Naive thymus-derived CD8-positive, alpha-beta T cell (primary cell): ENCODE measurements around the gene UBE2J1. TPM values are rescaled to one million over a fixed set of nuclear protein-coding genes. Genes with fewer than 3 reads are reported as not detected.
A peak's percentile ranks its signal among the peaks of the same experiment; 100 is the strongest.

Source experiments
- ATAC-seq, 2 donors: fragments of 150-1000 bp; cut with Tn5 transposase in 1 of 2; sonication (Bioruptor Pico), chemical (Tn5 transposase) in 1 of 2; 1 replicate in 1 of 2; 2 replicates in 1 of 2; pipeline ENCODE4 v1.10.0; 2021; ENCODE audit warnings: mild to moderate bottlenecking in 2 of 2, moderate library complexity in 2 of 2
- POLR2A ChIA-PET: fragments of 350-600 bp; sonication (Branson Sonifier 250); formaldehyde crosslinking; loops from one replicate; lab custom pipeline; 2021; ENCODE audit warnings: antibody characterized with exemption; lab: Charles Lee
- DNase-seq, 10 donors: peaks; one replicate each; pipeline versions ENCODE4 v3.0.0 to v3.0.0-alpha.2; 2020 to 2022
- H3K27ac Mint-ChIP-seq, 10 donors: one replicate each; pipeline ENCODE4 v1.8.0; 2020 to 2022; ENCODE audit warnings: mild to moderate bottlenecking in 10 of 10, mixed read lengths in 10 of 10, moderate library complexity in 4 of 10, inconsistent platforms in 1 of 10
- H3K27me3 Mint-ChIP-seq, 5 donors: one replicate each; pipeline ENCODE4 v1.8.0; 2021 to 2022; ENCODE audit warnings: mixed read lengths in 5 of 5
- H3K36me3 Mint-ChIP-seq, 3 donors: one replicate each; pipeline ENCODE4 v1.8.0; 2020 to 2022; ENCODE audit warnings: mixed read lengths in 3 of 3, mild to moderate bottlenecking in 2 of 3, inconsistent platforms in 1 of 3
- H3K4me1 Mint-ChIP-seq, 4 donors: one replicate each; pipeline ENCODE4 v1.8.0; 2021 to 2022; ENCODE audit warnings: mixed read lengths in 4 of 4
- H3K4me3 Mint-ChIP-seq, 10 donors: one replicate each; pipeline ENCODE4 v1.8.0; 2020 to 2022; ENCODE audit warnings: mild to moderate bottlenecking in 10 of 10, mixed read lengths in 10 of 10, moderate library complexity in 6 of 10, inconsistent platforms in 1 of 10
- H3K9me3 Mint-ChIP-seq, 9 donors: one replicate each; pipeline ENCODE4 v1.8.0; 2020 to 2022; ENCODE audit warnings: mixed read lengths in 9 of 9, mild to moderate bottlenecking in 3 of 9, inconsistent platforms in 1 of 9, moderate library complexity in 1 of 9
- polyA plus RNA-seq, 3 donors: library from polyadenylated mRNA; unstranded; fragments of 300-500 nt; fragmentation: Illumina TruSeq; gene quantifications; one replicate each; pipeline ENCODE4 v1.2.3, GENCODE V29; 2021
- total RNA-seq, 8 experiments: library from RNA in 2 of 8; stranded (reverse) in 2 of 8; gene quantifications; one replicate each; pipeline ENCODE4 v1.2.3 and lab custom pipeline; 2021 to 2026

UBE2J1 gene
- total and polyA plus RNA-seq, 5 experiments from 2014 or later = 18.8 to 30.8 (median 24.8) TPM

GRCh38 chr6:89359561-89359960 lies 7.0 kb upstream of the UBE2J1 start:
- Mint-ChIP-seq H3K27me3 (no peaks in the 10 kb centered on the region), H3K36me3 (no peaks in the 10 kb centered on the region), H3K9me3 (no peaks in the 10 kb centered on the region), H3K4me1 (peaks cover 8 to 69% (median 44%) of the 10 kb centered on the region in 4 donors), H3K4me3 (no peak overlapping the region), H3K27ac (peak overlapping the region in 4 of 10 donors; percentile 9 to 51 (median 35))
- DNase-seq (no peak), ATAC-seq (no peak)
- POLR2A ChIA-PET = interaction anchor here (0.6 to 0.9 kb wide), 3 partner anchors 278 to 964 kb away, joined by 3 read pairs; partner anchors contain the start of gene PNRC1

- Mint-ChIP-seq H3K27ac (peak overlapping the region; percentile 91 to 98 (median 96)), H3K4me3 (peak overlapping the region; percentile 85 to 94 (median 92)), H3K9me3 (no peaks in the 10 kb centered on the region), H3K4me1 (peaks cover 12 to 68% (median 48%) of the 10 kb centered on the region in 4 donors), H3K27me3 (no peaks in the 10 kb centered on the region), H3K36me3 (no peaks in the 10 kb centered on the region)
- ATAC-seq (peak; percentile 15 to 16), DNase-seq (peak in 3 of 10 donors; percentile 30 to 40 (median 34))
- POLR2A ChIA-PET = interaction anchor here (0.5 to 2.5 kb wide), 3 partner anchors 277 to 294 kb away, joined by 3 to 17 read pairs (median 6); partner anchors contain the start of gene PNRC1
These were observed 4.9 kb upstream of the UBE2J1 start for GRCh38 chr6:89357390-89357789.

GRCh38 chr6:89356642-89357170 lies 4.2 kb upstream of the UBE2J1 start:
- no peak for DNase-seq

DNA sequence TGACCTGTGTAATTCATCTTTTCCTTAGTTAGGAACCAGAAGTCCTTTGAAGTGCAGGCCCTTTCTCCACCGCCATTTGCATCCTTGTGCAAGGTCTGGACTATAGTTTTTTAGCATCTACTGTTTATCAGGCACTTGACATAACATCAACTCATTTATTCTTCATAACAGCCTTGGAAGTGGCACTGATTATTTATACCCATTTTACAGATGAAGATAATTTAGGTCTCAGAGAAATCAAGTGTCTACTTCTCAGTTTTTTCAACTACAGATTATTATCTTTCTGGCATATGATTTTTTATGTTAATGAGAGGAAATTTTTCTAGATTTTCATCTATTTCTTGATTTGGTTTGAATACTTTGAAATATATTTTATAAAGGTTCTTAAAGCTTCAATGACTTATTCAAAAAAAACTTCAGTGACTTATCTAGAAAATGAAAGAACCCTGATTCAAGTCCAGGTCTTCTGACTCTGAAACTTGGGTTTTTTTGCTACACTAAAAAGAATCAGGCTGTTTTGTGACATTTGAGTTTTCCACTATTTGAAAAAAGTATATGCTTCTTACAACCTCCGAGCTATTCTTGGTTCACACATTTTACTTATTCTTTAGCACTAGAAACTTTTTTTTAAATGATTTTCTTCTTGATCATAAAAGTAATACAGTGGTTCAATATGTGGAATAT lies 3.1 kb upstream of the UBE2J1 start:
- DNase-seq = no peak
- Mint-ChIP-seq H3K9me3 (no peaks in the 10 kb centered on the region), H3K4me1 (peaks cover 16 to 74% (median 55%) of the 10 kb centered on the region in 4 donors), H3K36me3 (no peaks in the 10 kb centered on the region), H3K27ac (peak overlapping the region in 2 of 10 donors; percentile 43 to 98), H3K4me3 (peak overlapping the region in 1 of 10 donors; percentile 10), H3K27me3 (no peaks in the 10 kb centered on the region)
- POLR2A ChIA-PET = interaction anchor here (0.7 to 2.5 kb wide), 4 partner anchors 8 to 579 kb away, joined by 3 to 17 read pairs (median 4); partner anchors contain the start of gene PNRC1
- no peak for ATAC-seq

More at GRCh38 chr6:89356642-89357170, 4.2 kb upstream of the UBE2J1 start:
- no peaks in the 10 kb centered on the region for H3K9me3 Mint-ChIP-seq
- no peaks in the 10 kb centered on the region for H3K27me3 Mint-ChIP-seq
- peak overlapping the region; percentile 85 to 94 (median 92) for H3K4me3 Mint-ChIP-seq
- POLR2A ChIA-PET = interaction anchor here (0.5 to 2.5 kb wide), 6 partner anchors 9 to 578 kb away, joined by 3 to 17 read pairs (median 4); partner anchors contain the start of gene PNRC1
- ATAC-seq = no peak
- peaks cover 15 to 72% (median 52%) of the 10 kb centered on the region in 4 donors for H3K4me1 Mint-ChIP-seq
- H3K27ac Mint-ChIP-seq = peak overlapping the region in 9 of 10 donors; percentile 91 to 98 (median 96)
- H3K36me3 Mint-ChIP-seq = no peaks in the 10 kb centered on the region

DNA sequence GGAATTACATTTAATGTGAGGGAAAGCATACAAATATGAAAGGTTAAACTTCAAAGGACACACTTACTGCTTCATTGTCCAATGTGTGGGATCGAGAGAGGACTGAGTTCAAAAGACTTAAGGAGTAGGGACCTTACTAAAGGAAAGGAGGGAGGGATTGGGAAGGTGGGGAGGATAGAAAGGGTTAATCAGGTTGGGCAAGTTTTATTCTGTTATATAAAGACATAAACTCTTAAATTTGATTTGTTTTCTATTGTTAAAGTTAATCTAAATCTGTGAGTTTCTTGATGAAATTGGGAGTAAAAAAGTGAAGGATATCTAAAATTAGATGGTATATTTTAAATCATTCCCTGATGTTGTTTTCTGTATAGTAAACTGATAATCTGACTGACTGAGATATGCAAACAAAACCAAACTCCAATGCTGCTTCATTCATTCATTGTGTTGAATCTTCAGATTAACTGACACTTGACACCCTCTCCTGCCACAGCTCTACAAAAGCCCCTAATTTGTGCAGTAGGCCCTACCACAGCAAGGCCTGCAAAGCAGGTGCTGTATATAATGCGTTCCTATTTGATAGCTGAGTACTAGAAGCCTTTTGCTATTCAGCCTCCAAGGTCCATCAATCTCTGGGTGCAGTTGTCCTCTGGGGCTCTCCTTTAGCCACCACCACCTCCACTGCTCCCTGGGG lies 1.3 kb upstream of the UBE2J1 start:
- no peak for DNase-seq
- H3K27me3 Mint-ChIP-seq = no peaks in the 10 kb centered on the region
- no peaks in the 10 kb centered on the region for H3K36me3 Mint-ChIP-seq
- POLR2A ChIA-PET = interaction anchor here (0.6 to 5.9 kb wide), 5 partner anchors 10 to 833 kb away, joined by 3 to 50 read pairs (median 4); partner anchors contain the start of gene PNRC1
- H3K4me1 Mint-ChIP-seq = peaks cover 27 to 80% (median 63%) of the 10 kb centered on the region in 4 donors
- peak overlapping the region; percentile 83 to 99 (median 93) for H3K27ac Mint-ChIP-seq
- peak overlapping the region; percentile 67 to 99 (median 88) for H3K4me3 Mint-ChIP-seq
- no peaks in the 10 kb centered on the region for H3K9me3 Mint-ChIP-seq
- ATAC-seq = no peak

- DNase-seq (peak in 3 of 10 donors; percentile 16 to 71 (median 51)), ATAC-seq (peak in 1 of 2 donors; percentile 34)
- H3K36me3 Mint-ChIP-seq = no peaks in the 10 kb centered on the region
- H3K27me3 Mint-ChIP-seq = no peaks in the 10 kb centered on the region
- POLR2A ChIA-PET = interaction anchor here (0.5 to 5.9 kb wide), 12 partner anchors 16 to 834 kb away, joined by 3 to 50 read pairs (median 4); partner anchors contain the start of genes PM20D2, PNRC1 and RRAGD
- H3K4me1 Mint-ChIP-seq = peaks cover 33 to 84% (median 65%) of the 10 kb centered on the region in 4 donors
- peak overlapping the region; percentile 67 to 99 (median 88) for H3K4me3 Mint-ChIP-seq
- H3K27ac Mint-ChIP-seq = peak overlapping the region; percentile 83 to 99 (median 93)
- no peaks in the 10 kb centered on the region for H3K9me3 Mint-ChIP-seq
These were observed 615 bp upstream of the UBE2J1 start for GRCh38 chr6:89353118-89353556.

GRCh38 chr6:89351671-89352277 lies 748 bp downstream of the UBE2J1 start:
- Mint-ChIP-seq H3K9me3 (no peaks in the 10 kb centered on the region), H3K27ac (peak overlapping the region; percentile 95 to 99 (median 97)), H3K27me3 (no peaks in the 10 kb centered on the region), H3K4me1 (peaks cover 36 to 82% (median 62%) of the 10 kb centered on the region in 4 donors), H3K36me3 (no peaks in the 10 kb centered on the region), H3K4me3 (peak overlapping the region; percentile 89 to 99 (median 96))
- DNase-seq = peak in 1 of 10 donors; percentile 28
- ATAC-seq = peak; percentile 1 to 13
- POLR2A ChIA-PET = interaction anchor here (0.6 to 5.9 kb wide), 7 partner anchors 10 to 388 kb away, joined by 3 to 50 read pairs (median 4); partner anchors contain the start of genes PNRC1 and RNGTT

DNA sequence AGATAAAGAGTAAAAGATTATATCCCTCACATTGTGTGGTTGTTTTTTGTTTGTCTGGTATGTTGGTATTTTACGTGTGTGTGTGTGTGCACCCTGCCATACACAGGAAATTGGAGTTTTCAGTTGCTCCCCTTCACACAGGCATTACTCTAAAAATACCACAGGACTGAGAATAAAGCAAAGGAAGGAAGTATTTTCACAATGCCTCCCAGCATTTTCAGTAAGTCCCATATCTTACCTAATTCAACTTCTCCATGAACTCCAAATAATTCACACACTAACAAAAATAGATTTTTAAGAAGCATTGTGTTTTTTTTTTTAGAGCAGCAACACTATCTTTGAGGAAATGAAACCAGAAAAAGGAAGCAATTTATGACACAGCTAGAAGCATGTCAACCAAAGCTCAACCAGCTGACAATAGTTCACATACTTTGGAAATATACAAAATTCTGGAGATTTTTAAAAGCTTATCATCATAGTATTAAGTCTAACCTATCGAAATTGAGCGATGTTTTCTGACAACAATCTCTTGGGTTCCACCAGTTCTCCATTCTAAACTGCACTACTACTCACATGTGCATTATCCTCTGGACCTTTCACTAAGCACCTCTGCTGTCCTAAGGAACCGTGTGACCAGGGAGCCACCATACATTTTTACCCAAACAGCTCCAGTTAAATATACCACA lies 2.1 kb downstream of the UBE2J1 start:
- H3K4me3 Mint-ChIP-seq = peak overlapping the region; percentile 89 to 99 (median 96)
- no peaks in the 10 kb centered on the region for H3K9me3 Mint-ChIP-seq
- ATAC-seq (peak in 1 of 2 donors; percentile 28), DNase-seq (peak in 2 of 10 donors; percentile 34 to 37)
- H3K4me1 Mint-ChIP-seq = peaks cover 41 to 78% (median 69%) of the 10 kb centered on the region in 4 donors
- POLR2A ChIA-PET = interaction anchor here (0.6 to 5.9 kb wide), 8 partner anchors 8 to 474 kb away, joined by 3 to 50 read pairs (median 4); partner anchors contain the start of genes PNRC1 and RNGTT
- H3K36me3 Mint-ChIP-seq = no peaks in the 10 kb centered on the region
- no peaks in the 10 kb centered on the region for H3K27me3 Mint-ChIP-seq
- peak overlapping the region; percentile 95 to 99 (median 97) for H3K27ac Mint-ChIP-seq

GRCh38 chr6:89348372-89348771 lies 4.2 kb downstream of the UBE2J1 start:
- Mint-ChIP-seq H3K4me3 (peak overlapping the region in 1 of 10 donors; percentile 6), H3K27me3 (no peaks in the 10 kb centered on the region), H3K9me3 (no peaks in the 10 kb centered on the region), H3K4me1 (peaks cover 46 to 76% (median 68%) of the 10 kb centered on the region in 4 donors), H3K36me3 (no peaks in the 10 kb centered on the region), H3K27ac (peak overlapping the region in 8 of 10 donors; percentile 16 to 99 (median 96))
- POLR2A ChIA-PET = interaction anchor here (5.9 kb wide), 1 partner anchor 268 kb away, joined by 50 read pairs; the partner anchor contains the start of gene PNRC1
- ATAC-seq = no peak
- no peak for DNase-seq

DNA sequence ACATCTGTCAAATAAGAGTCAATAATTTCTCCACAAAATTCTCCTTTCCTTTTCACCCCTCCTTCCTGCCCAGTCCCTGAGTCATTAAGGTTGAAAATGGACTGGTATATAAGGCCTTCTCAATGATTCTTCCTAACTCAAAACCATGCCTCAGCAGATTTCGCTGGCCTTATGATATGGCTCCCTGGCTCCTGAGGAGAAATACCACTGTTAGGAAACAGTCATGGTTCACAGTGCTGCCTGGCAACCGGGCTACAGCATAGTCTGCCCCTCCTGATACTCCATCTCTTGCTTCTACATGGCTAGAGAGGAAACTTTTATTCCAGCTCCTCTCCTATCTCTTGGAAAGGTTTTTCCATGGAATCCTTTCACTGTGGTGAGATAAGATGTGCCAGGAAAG lies 4.7 kb downstream of the UBE2J1 start:
- Mint-ChIP-seq H3K27ac (peak overlapping the region; percentile 16 to 98 (median 71)), H3K4me3 (no peak overlapping the region), H3K36me3 (no peaks in the 10 kb centered on the region), H3K9me3 (no peaks in the 10 kb centered on the region), H3K4me1 (peaks cover 45 to 74% (median 66%) of the 10 kb centered on the region in 4 donors), H3K27me3 (no peaks in the 10 kb centered on the region)
- DNase-seq = no peak
- POLR2A ChIA-PET = interaction anchor here (1.0 kb wide), 2 partner anchors 8 to 385 kb away, joined by 3 read pairs; partner anchors contain the start of gene RNGTT
- no peak for ATAC-seq

DNA sequence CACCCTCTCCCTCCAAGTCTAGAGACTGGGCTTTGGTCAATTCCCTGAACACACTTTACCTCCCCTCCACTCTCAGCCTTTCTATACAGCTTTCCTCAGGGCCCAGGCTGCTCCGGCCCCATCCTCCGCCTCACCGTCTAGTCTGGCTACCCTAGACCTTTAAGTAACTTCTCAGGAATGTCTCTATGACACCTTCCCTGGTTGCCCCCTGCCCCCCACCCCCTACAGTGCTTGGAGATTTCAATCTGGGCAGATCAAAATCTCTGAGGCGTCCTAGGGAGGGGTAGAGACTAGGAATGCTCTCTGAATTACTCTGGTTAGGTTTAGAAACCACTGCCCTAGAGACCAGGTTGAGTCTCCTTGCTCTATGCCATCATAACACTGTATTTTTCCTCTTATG lies 6.1 kb downstream of the UBE2J1 start:
- Mint-ChIP-seq H3K9me3 (no peaks in the 10 kb centered on the region), H3K27ac (peak overlapping the region in 6 of 10 donors; percentile 17 to 81 (median 53)), H3K27me3 (no peaks in the 10 kb centered on the region), H3K36me3 (peaks cover 0 to 9% (median 8%) of the 10 kb centered on the region in 3 donors), H3K4me3 (no peak overlapping the region), H3K4me1 (peaks cover 42 to 68% (median 59%) of the 10 kb centered on the region in 4 donors)
- no peak for ATAC-seq
- no peak for DNase-seq
- POLR2A ChIA-PET = interaction anchor here (0.5 kb wide), 1 partner anchor 253 kb away, joined by 5 read pairs; no protein-coding TSS in a partner anchor
